MM.1S (cell line): ENCODE data around the gene FRAS1.

Experiments used
- EZH2 ChIP-seq: fragments of 300-600 bp; sonication (generic); optimal IDR thresholded peaks from 2 replicates; pipeline ENCODE3; 2017; ENCODE audit warnings: low read depth, mild to moderate bottlenecking, antibody characterized with exemption, low read length, mixed read lengths
- TF ChIP-seq, protein P1 (sequence below): fragments of 300-600 bp; sonication (generic); IDR thresholded peaks from 2 replicates; pipeline ENCODE4 v1.5.1; 2016; ENCODE audit warnings: antibody characterized with exemption, low read length, mixed read lengths

DNA sequence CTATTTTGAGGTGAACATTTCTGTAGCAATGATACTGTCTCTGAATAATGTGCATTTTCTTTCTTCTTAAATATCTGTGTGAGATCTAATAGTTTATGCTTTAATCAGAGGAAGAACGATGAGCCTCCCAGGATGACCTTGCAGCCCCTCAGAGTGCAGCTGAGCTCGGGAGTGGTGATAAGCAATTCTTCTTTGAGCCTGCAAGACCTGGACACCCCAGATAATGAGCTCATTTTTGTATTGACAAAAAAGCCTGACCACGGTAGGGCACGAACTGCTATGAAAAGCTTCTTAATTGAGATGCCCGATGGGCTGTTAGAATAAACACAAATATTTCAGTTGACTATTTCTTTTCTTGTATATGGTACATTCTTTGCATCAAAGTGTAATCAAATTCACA is 389.5 kb downstream of the FRAS1 start:
- TF ChIP-seq, protein P1, sequence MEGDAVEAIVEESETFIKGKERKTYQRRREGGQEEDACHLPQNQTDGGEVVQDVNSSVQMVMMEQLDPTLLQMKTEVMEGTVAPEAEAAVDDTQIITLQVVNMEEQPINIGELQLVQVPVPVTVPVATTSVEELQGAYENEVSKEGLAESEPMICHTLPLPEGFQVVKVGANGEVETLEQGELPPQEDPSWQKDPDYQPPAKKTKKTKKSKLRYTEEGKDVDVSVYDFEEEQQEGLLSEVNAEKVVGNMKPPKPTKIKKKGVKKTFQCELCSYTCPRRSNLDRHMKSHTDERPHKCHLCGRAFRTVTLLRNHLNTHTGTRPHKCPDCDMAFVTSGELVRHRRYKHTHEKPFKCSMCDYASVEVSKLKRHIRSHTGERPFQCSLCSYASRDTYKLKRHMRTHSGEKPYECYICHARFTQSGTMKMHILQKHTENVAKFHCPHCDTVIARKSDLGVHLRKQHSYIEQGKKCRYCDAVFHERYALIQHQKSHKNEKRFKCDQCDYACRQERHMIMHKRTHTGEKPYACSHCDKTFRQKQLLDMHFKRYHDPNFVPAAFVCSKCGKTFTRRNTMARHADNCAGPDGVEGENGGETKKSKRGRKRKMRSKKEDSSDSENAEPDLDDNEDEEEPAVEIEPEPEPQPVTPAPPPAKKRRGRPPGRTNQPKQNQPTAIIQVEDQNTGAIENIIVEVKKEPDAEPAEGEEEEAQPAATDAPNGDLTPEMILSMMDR: no peak
- no peak for TF ChIP-seq EZH2
